Measurements from ENCODE around the gene BAX. TPM values are rescaled to one million over a fixed set of nuclear protein-coding genes. Genes with fewer than 3 reads are reported as not detected.
A peak's percentile ranks its signal among the peaks of the same experiment; 100 is the strongest.

The BAX gene
- total RNA-seq, 2 donors from 2014 or later, result 53.1 to 104 TPM

GRCh38 chr19:48950830-48951519 is 3.7 kb upstream of the BAX start:
- Histone ChIP-seq H3K27ac (no peak overlapping the region), H3K27me3 (replicated peaks; ENCODE audit: insufficient read depth) (no peaks in the 10 kb centered on the region), H3K36me3 (no peaks in the 10 kb centered on the region), H3K4me1 (ENCODE audit: control insufficient read depth in 1 of 2, low read depth in 2 of 2) (peaks cover 8 to 15% of the 10 kb centered on the region in 2 donors), H3K4me3 (no peak overlapping the region), H3K9me3 (no peaks in the 10 kb centered on the region)
- DNase-seq (ENCODE audit: low spot score) (no peak), ATAC-seq (ENCODE audit: insufficient number of reproducible peaks, low FRiP score, low read depth) (no peak)
- TF ChIP-seq CTCF (IDR thresholded peaks at IDR 0.05), result no peak

DNA sequence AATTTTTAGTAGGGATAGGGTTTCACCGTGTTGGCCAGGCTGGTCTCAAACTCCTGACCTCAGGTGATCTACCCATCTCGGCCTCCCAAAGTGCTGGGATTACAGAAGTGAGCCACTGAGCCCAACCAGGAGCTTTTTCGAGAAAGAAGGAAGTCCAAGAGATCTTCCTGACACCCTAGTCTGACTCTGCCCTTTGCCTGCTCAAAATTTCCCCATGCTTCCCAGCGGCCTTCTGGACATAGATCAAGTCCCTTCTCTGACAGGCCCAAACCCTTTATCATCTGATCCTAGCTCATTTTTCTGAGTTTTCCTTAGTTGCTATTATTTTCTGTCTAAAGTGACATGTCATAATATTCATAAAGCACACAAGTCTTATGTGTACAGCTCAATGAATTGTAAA is 1.5 kb upstream of the BAX start:
- Histone ChIP-seq H3K4me1 (ENCODE audit: control insufficient read depth in 1 of 2, low read depth in 2 of 2) (peaks cover 11 to 20% of the 10 kb centered on the region in 2 donors), H3K4me3 (no peak overlapping the region), H3K27me3 (replicated peaks; ENCODE audit: insufficient read depth) (no peaks in the 10 kb centered on the region), H3K27ac (no peak overlapping the region), H3K36me3 (peaks cover 4% of the 10 kb centered on the region), H3K9me3 (no peaks in the 10 kb centered on the region)
- DNase-seq (ENCODE audit: low spot score), result no peak
- no peak for ATAC-seq (ENCODE audit: insufficient number of reproducible peaks, low FRiP score, low read depth)
- TF ChIP-seq CTCF (IDR thresholded peaks at IDR 0.05), result no peak

GRCh38 chr19:48953990-48954594 is 583 bp upstream of the BAX start:
- DNase-seq (ENCODE audit: low spot score) (no peak), ATAC-seq (ENCODE audit: insufficient number of reproducible peaks, low FRiP score, low read depth) (no peak)
- Histone ChIP-seq H3K4me3 (peak overlapping the region; percentile 86), H3K27ac (peak overlapping the region; percentile 85 to 88), H3K4me1 (ENCODE audit: control insufficient read depth in 1 of 2, low read depth in 2 of 2) (peaks cover 11 to 20% of the 10 kb centered on the region in 2 donors), H3K36me3 (peaks cover 4% of the 10 kb centered on the region), H3K9me3 (no peaks in the 10 kb centered on the region), H3K27me3 (replicated peaks; ENCODE audit: insufficient read depth) (no peaks in the 10 kb centered on the region)
- no peak for TF ChIP-seq CTCF (IDR thresholded peaks at IDR 0.05)

DNA sequence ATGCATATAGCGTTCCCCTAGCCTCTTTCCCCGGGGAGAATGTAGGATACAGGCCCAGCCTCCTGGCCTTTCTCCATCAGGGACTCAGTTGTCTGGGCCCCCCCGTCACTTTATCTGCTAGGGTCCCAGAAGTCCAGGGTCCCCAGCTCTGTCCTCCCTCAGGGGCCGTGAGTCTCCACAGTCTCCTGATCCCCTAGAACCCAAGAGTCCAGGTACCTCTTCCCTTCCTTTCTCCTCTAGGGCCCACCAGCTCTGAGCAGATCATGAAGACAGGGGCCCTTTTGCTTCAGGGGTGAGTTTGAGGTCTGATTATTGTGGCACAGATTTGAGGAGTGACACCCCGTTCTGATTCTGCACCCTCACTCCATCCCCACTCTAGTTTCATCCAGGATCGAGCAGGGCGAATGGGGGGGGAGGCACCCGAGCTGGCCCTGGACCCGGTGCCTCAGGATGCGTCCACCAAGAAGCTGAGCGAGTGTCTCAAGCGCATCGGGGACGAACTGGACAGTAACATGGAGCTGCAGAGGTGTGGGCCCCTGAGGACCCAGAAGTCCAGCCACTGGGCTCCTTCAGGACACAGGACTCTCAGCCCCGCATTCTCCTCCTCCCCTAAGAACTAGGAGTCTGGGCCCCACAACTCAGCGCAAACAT is 758 bp downstream of the BAX start:
- Histone ChIP-seq H3K36me3 (peaks cover 4% of the 10 kb centered on the region), H3K27ac (peak overlapping the region; percentile 88), H3K4me1 (ENCODE audit: control insufficient read depth in 1 of 2, low read depth in 2 of 2) (peaks cover 11 to 20% of the 10 kb centered on the region in 2 donors), H3K27me3 (replicated peaks; ENCODE audit: insufficient read depth) (no peaks in the 10 kb centered on the region), H3K9me3 (no peaks in the 10 kb centered on the region), H3K4me3 (peak overlapping the region; percentile 86)
- TF ChIP-seq CTCF (IDR thresholded peaks at IDR 0.05), result no peak
- no peak for DNase-seq (ENCODE audit: low spot score)
- ATAC-seq (ENCODE audit: insufficient number of reproducible peaks, low FRiP score, low read depth), result no peak

- TF ChIP-seq CTCF (IDR thresholded peaks at IDR 0.05), result no peak
- ATAC-seq (ENCODE audit: insufficient number of reproducible peaks, low FRiP score, low read depth) (no peak), DNase-seq (ENCODE audit: low spot score) (no peak)
Measured at GRCh38 chr19:48958006-48958405, 3.3 kb downstream of the BAX start.

More at GRCh38 chr19:48958006-48958405, 3.3 kb downstream of the BAX start:
- peaks cover 11 to 20% of the 10 kb centered on the region in 2 donors for H3K4me1 ChIP-seq (ENCODE audit: control insufficient read depth in 1 of 2, low read depth in 2 of 2)
- no peak overlapping the region for H3K4me3 ChIP-seq
- no peaks in the 10 kb centered on the region for H3K27me3 ChIP-seq (replicated peaks; ENCODE audit: insufficient read depth)
- peaks cover 4% of the 10 kb centered on the region for H3K36me3 ChIP-seq
- H3K9me3 ChIP-seq, result no peaks in the 10 kb centered on the region
- H3K27ac ChIP-seq, result no peak overlapping the region

Data from thoracic aorta (tissue), 2 donors.